ENCODE data around the gene UBE2G1. TPM values are rescaled to one million over a fixed set of nuclear protein-coding genes. Genes with fewer than 3 reads are reported as not detected.

Gene UBE2G1
- total and polyA plus RNA-seq, 2 of the 8 experiments (the other 6 are each of a cell fraction or from before 2014, with no cell fraction given): 73.9 to 170 TPM

- TF ChIP-seq SP1 (IDR thresholded peaks at IDR 0.05; ENCODE audit: low read depth, low read length) (no peak), TAF1 (IDR thresholded peaks at IDR 0.05; ENCODE audit: low read depth, low read length) (no peak), E2F6 (IDR thresholded peaks at IDR 0.05) (no peak), FOSL1 (IDR thresholded peaks at IDR 0.05; ENCODE audit: insufficient read depth, low read depth, low read length) (no peak)
These were observed 28.6 kb upstream of the UBE2G1 start (continued) for GRCh38 chr17:4395111-4395478.

Measured in H1 (cell line).